OCI-LY3 (cell line): ENCODE data around the gene FBXL20.
"Not testable (repeated sequence)": the region's sequence is repeated elsewhere in the genome, so short reads cannot be mapped to it uniquely, and the experiment has no call there.

Source experiments
- H2AFZ ChIP-seq: fragments of 200-600, 300-600 bp; shearing (Covaris generic); 2 replicates; pipeline ENCODE4 v1.6.0; 2014; ENCODE audit warnings: antibody characterized with exemption, low read depth, low read length
- H3K27ac ChIP-seq: fragments of 200-600, 300-600 bp; sonication (generic); 2 replicates; pipeline ENCODE4 v1.5.1; 2014; ENCODE audit warnings: mild to moderate bottlenecking, low read length, moderate library complexity, mixed read lengths
- H3K27me3 ChIP-seq: fragments of 200-600, 300-600 bp; sonication (generic); 2 replicates; pipeline ENCODE4 v1.6.1; 2014; ENCODE audit warnings: low read depth, low read length, mixed read lengths
- H3K36me3 ChIP-seq: fragments of 200-600, 300-600 bp; sonication (generic); replicated peaks from 2 replicates; pipeline ENCODE3; 2014; ENCODE audit warnings: low read depth, low read length, mixed read lengths
- H3K4me1 ChIP-seq: fragments of 300-600, 200-600 bp; sonication (generic); 2 replicates; pipeline ENCODE4 v1.6.1; 2014; ENCODE audit warnings: low read length, mixed read lengths
- H3K4me2 ChIP-seq: fragments of 200-600, 300-600 bp; sonication (generic); 2 replicates; pipeline ENCODE4 v1.6.1; 2014; ENCODE audit warnings: low read length, mixed read lengths
- H3K4me3 ChIP-seq: fragments of 300-600, 200-600 bp; sonication (generic); 2 replicates; pipeline ENCODE4 v1.5.1; 2014; ENCODE audit warnings: antibody characterized with exemption, mild to moderate bottlenecking, low read length, moderate library complexity
- H3K79me2 ChIP-seq: fragments of 300-600, 200-600 bp; shearing (Covaris generic); 2 replicates; pipeline ENCODE4 v1.6.1; 2014; ENCODE audit warnings: mild to moderate bottlenecking, low read length, mixed read lengths
- H3K9ac ChIP-seq: fragments of 300-600, 200-600 bp; shearing (Covaris generic); 2 replicates; pipeline ENCODE4 v1.6.0; 2014; ENCODE audit warnings: mild to moderate bottlenecking, low read length, moderate library complexity
- H3K9me3 ChIP-seq: fragments of 200-600, 300-600 bp; shearing (Covaris generic); 2 replicates; pipeline ENCODE4 v1.6.1; 2014; ENCODE audit warnings: low read length, mixed read lengths; ENCODE audit not compliant: insufficient read depth
- H4K20me1 ChIP-seq: fragments of 200-600, 300-600 bp; sonication (generic); 2 replicates; pipeline ENCODE4 v1.6.1; 2016; ENCODE audit warnings: low read length, mixed read lengths; ENCODE audit not compliant: insufficient read depth
- CTCF ChIP-seq: fragments of 200-600, 300-600 bp; sonication (generic); IDR thresholded peaks from 2 replicates; pipeline ENCODE4 v1.5.1; 2014; ENCODE audit warnings: antibody characterized with exemption, low read length, low read depth
- EZH2phosphoT487 ChIP-seq: fragments of 200-600 bp; shearing (Covaris generic); IDR thresholded peaks from 2 replicates; pipeline ENCODE4 v1.6.1; 2018; ENCODE audit warnings: antibody characterized with exemption, mixed run types, low read depth

Gene FBXL20

GRCh38 chr17:39340731-39341130 is 60.7 kb downstream of the FBXL20 start:
- Histone ChIP-seq H3K36me3 (no peaks in the 10 kb centered on the region), H3K4me3 (no peak overlapping the region), H3K4me2 (no peak overlapping the region), H3K27me3 (no peaks in the 10 kb centered on the region), H3K4me1 (peaks cover 8% of the 10 kb centered on the region), H4K20me1 (no peaks in the 10 kb centered on the region; the same call in 1 of the 2 replicates), H3K9me3 (no peaks in the 10 kb centered on the region), H2AFZ (no peak overlapping the region), H3K79me2 (no peaks in the 10 kb centered on the region), H3K9ac (no peak overlapping the region), H3K27ac (no peak overlapping the region)
- TF ChIP-seq CTCF (no peak), EZH2phosphoT487 (no peak)

GRCh38 chr17:39339272-39339671 is 62.2 kb downstream of the FBXL20 start:
- Histone ChIP-seq H3K4me3 (no peak overlapping the region), H4K20me1 (no peaks in the 10 kb centered on the region), H3K9me3 (no peaks in the 10 kb centered on the region), H3K27ac (no peak overlapping the region), H3K9ac (no peak overlapping the region), H3K36me3 (no peaks in the 10 kb centered on the region), H3K4me2 (no peak overlapping the region), H3K4me1 (peaks cover 16% of the 10 kb centered on the region), H2AFZ (no peak overlapping the region), H3K27me3 (no peaks in the 10 kb centered on the region), H3K79me2 (no peaks in the 10 kb centered on the region)
- TF ChIP-seq CTCF (no peak), EZH2phosphoT487 (no peak)

GRCh38 chr17:39337649-39338048 is 63.8 kb downstream of the FBXL20 start:
- H3K27me3 ChIP-seq, H2AFZ ChIP-seq, H3K79me2 ChIP-seq, H3K9me3 ChIP-seq, H3K9ac ChIP-seq, H3K36me3 ChIP-seq, H3K4me2 ChIP-seq, H4K20me1 ChIP-seq, H3K4me3 ChIP-seq, H3K27ac ChIP-seq: not testable (repeated sequence)
- peaks cover 16% of the 10 kb centered on the region for H3K4me1 ChIP-seq

GRCh38 chr17:39335704-39336223 is 65.7 kb downstream of the FBXL20 start:
- H3K9me3 ChIP-seq, result no peaks in the 10 kb centered on the region
- H3K4me1 ChIP-seq, result peaks cover 16% of the 10 kb centered on the region
- H3K9ac ChIP-seq, result no peak overlapping the region
- H2AFZ ChIP-seq, result no peak overlapping the region
- peak overlapping the region; percentile 46 for H3K4me2 ChIP-seq
- H3K79me2 ChIP-seq, result no peaks in the 10 kb centered on the region
- H3K27ac ChIP-seq, result no peak overlapping the region
- no peak for TF ChIP-seq EZH2phosphoT487
- no peak for TF ChIP-seq CTCF
- no peaks in the 10 kb centered on the region for H3K36me3 ChIP-seq
- no peaks in the 10 kb centered on the region for H3K27me3 ChIP-seq
- H3K4me3 ChIP-seq, result no peak overlapping the region
- H4K20me1 ChIP-seq, result no peaks in the 10 kb centered on the region

- H3K79me2 ChIP-seq, H3K9me3 ChIP-seq, H3K4me3 ChIP-seq, H4K20me1 ChIP-seq, H3K4me2 ChIP-seq, H3K27me3 ChIP-seq, H3K27ac ChIP-seq, H2AFZ ChIP-seq, H3K36me3 ChIP-seq, H3K9ac ChIP-seq: not testable (repeated sequence)
- H3K4me1 ChIP-seq, result peaks cover 16% of the 10 kb centered on the region
Measured at GRCh38 chr17:39334008-39334744, 67.2 kb downstream of the FBXL20 start.
